Measurements from ENCODE around the gene FMNL1.

GRCh38 chr17:45197555-45198334, 23.9 kb upstream of the FMNL1 start:
- TF ChIP-seq CTCF (IDR thresholded peaks at IDR 0.05) (peak in 2 of 3 donors; percentile 32 to 97), POLR2A (IDR thresholded peaks at IDR 0.05) (no peak)
